Renal cortex interstitium (tissue), 15 donors: ENCODE measurements around the gene CAB39. TPM values are rescaled to one million over a fixed set of nuclear protein-coding genes. Genes with fewer than 3 reads are reported as not detected.

Experiments
- DNase-seq, 11 donors: peaks; one replicate each; pipeline ENCODE4 v3.0.0-alpha.2; 2013; ENCODE audit warnings: low read depth in 9 of 11, low spot score in 4 of 11; ENCODE audit errors: extremely low read depth in 1 of 11
- long read RNA-seq, 16 experiments: transcript quantifications; one replicate each; lab custom pipeline, GENCODE V29; 2026
- polyA plus RNA-seq, 3 donors: library from polyadenylated mRNA; unstranded; fragments of 120-200 nt; gene quantifications; one replicate each; pipeline ENCODE4 v1.2.1, GENCODE V29; 2013; ENCODE audit not compliant: insufficient read length in 3 of 3

The CAB39 gene
- polyA plus RNA-seq = 10 to 100 TPM; 82.4 to 93.4 (median 88.2) TPM
- long read RNA-seq, donor 1, transcript CAB39-201 (9 exons, 3,826 nt) = major isoform, 6 of 80 reads
- long read RNA-seq, donor 1, partial matches to known transcripts = 72 of 80 reads
- long read RNA-seq, donor 1, other reads (novel, unspliced or antisense) = 0 of 80 reads
- long read RNA-seq, donor 2, transcript CAB39-201 (9 exons, 3,826 nt) = major isoform, 9 of 75 reads
- long read RNA-seq, donor 2, partial matches to known transcripts = 65 of 75 reads
- long read RNA-seq, donor 2, other reads (novel, unspliced or antisense) = 0 of 75 reads
- long read RNA-seq, donor 3, transcript CAB39-201 (9 exons, 3,826 nt) = major isoform, 6 of 22 reads
- long read RNA-seq, donor 3, partial matches to known transcripts = 13 of 22 reads
- long read RNA-seq, donor 3, other reads (novel, unspliced or antisense) = 0 of 22 reads
- long read RNA-seq, donor 4, transcript CAB39-201 (9 exons, 3,826 nt) = major isoform, 7 of 9 reads
- long read RNA-seq, donor 4, partial matches to known transcripts = 0 of 9 reads
- long read RNA-seq, donor 4, other reads (novel, unspliced or antisense) = 0 of 9 reads
- long read RNA-seq, donor 5 = 0 reads
- long read RNA-seq, donor 6, partial matches to known transcripts = 0 of 7 reads
- long read RNA-seq, donor 6, other reads (novel, unspliced or antisense) = 0 of 7 reads
- long read RNA-seq, donor 7, partial matches to known transcripts = 108 of 110 reads
- long read RNA-seq, donor 7, other reads (novel, unspliced or antisense) = 0 of 110 reads
- long read RNA-seq, donor 8, transcript CAB39-201 (9 exons, 3,826 nt) = major isoform, 7 of 31 reads
- long read RNA-seq, donor 8, partial matches to known transcripts = 20 of 31 reads
- long read RNA-seq, donor 8, other reads (novel, unspliced or antisense) = 0 of 31 reads
- long read RNA-seq, donor 9, partial matches to known transcripts = 0 of 2 reads
- long read RNA-seq, donor 9, other reads (novel, unspliced or antisense) = 0 of 2 reads
- long read RNA-seq, donor 10, partial matches to known transcripts = 27 of 32 reads
- long read RNA-seq, donor 10, other reads (novel, unspliced or antisense) = 0 of 32 reads
- long read RNA-seq, donor 11, transcript CAB39-201 (9 exons, 3,826 nt) = major isoform, 7 of 29 reads
- long read RNA-seq, donor 11, transcript CAB39-206 (2 exons, 561 nt) = minor isoform, 5 of 29 reads
- long read RNA-seq, donor 11, partial matches to known transcripts = 17 of 29 reads
- long read RNA-seq, donor 11, other reads (novel, unspliced or antisense) = 0 of 29 reads
- long read RNA-seq, donor 12, partial matches to known transcripts = 0 of 7 reads
- long read RNA-seq, donor 12, other reads (novel, unspliced or antisense) = 0 of 7 reads
- long read RNA-seq, donor 13, transcript CAB39-201 (9 exons, 3,826 nt) = major isoform, 15 of 231 reads
- long read RNA-seq, donor 13, partial matches to known transcripts = 213 of 231 reads
- long read RNA-seq, donor 13, other reads (novel, unspliced or antisense) = 0 of 231 reads
- long read RNA-seq, donor 14, transcript CAB39-201 (9 exons, 3,826 nt) = major isoform, 7 of 102 reads
- long read RNA-seq, donor 14, partial matches to known transcripts = 95 of 102 reads
- long read RNA-seq, donor 14, other reads (novel, unspliced or antisense) = 0 of 102 reads
- long read RNA-seq, donor 15, partial matches to known transcripts = 29 of 30 reads
- long read RNA-seq, donor 15, other reads (novel, unspliced or antisense) = 0 of 30 reads
- long read RNA-seq, donor 16, transcript CAB39-201 (9 exons, 3,826 nt) = major isoform, 13 of 30 reads
- long read RNA-seq, donor 16, partial matches to known transcripts = 8 of 30 reads
- long read RNA-seq, donor 16, other reads (novel, unspliced or antisense) = 5 of 30 reads

GRCh38 chr2:230712443-230713330 lies at the start of gene CAB39:
Gene CAB39 (plus strand): TSS chr2:230712842. CDS start chr2:230760002, 47,160 bp downstream.
- peak; percentile 71 to 89 (median 86) for DNase-seq

DNA sequence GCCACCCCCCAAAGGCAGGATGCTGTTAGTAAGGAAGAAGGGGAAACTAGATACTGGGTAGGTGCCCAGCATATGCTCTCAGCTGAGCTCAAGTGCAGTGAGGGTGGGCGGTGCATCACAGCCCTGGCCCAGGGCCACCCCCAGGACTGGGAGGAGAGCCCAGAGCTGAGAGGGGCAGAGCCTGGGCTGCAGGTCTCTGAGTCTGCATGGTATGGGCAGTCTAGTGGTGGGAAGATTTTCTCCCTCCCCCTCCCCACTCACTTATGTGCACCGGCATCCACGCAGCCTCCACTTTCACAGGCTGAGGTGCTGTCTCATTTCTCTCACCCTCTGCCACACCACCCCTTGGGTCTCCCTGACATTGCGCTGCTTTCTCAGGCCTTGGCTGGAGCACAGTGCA lies 48.5 kb upstream of the CAB39 start:
- no peak for DNase-seq

DNA sequence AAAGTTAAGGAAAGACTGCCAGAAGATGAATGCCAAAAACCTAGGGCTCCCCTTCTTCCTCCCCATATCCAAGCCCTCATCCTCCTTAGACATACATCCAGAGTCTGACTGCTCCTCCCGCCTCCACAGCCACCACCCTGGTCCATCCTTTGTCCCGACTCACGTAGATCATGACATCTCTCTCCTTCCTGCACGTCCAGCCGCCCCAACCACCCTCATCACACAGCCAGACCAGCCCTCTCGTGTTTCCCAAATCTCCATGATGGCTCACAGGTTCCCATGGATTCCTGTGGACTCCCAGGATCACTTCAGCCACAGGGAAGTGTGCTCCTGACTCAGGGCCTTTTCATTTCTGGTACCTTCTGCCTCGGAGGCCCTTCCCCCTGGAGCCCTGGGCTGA lies 47.8 kb upstream of the CAB39 start:
- no peak for DNase-seq

DNA sequence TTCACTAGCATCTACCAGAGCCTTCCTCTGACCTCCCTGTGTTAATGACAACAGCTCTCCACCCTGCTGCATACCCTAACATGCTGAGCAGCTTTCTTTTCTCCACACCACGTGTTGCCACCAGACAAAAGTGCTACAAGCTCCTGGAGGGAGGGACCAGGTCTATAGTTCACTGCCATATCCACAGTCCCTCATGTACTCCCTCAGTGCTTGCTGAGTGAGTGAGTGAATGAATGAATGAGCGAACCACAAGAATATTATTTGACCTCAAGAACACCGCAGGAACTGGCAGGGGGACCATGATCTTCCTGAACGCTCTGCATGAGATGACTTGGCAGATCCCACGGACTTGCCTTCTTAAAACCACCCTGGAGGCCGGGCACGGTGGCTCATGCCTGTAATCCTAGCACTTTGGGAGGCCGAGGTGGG lies 47.4 kb upstream of the CAB39 start:
- no peak for DNase-seq

GRCh38 chr2:230666446-230666845 lies 46.2 kb upstream of the CAB39 start:
- no peak for DNase-seq

DNA sequence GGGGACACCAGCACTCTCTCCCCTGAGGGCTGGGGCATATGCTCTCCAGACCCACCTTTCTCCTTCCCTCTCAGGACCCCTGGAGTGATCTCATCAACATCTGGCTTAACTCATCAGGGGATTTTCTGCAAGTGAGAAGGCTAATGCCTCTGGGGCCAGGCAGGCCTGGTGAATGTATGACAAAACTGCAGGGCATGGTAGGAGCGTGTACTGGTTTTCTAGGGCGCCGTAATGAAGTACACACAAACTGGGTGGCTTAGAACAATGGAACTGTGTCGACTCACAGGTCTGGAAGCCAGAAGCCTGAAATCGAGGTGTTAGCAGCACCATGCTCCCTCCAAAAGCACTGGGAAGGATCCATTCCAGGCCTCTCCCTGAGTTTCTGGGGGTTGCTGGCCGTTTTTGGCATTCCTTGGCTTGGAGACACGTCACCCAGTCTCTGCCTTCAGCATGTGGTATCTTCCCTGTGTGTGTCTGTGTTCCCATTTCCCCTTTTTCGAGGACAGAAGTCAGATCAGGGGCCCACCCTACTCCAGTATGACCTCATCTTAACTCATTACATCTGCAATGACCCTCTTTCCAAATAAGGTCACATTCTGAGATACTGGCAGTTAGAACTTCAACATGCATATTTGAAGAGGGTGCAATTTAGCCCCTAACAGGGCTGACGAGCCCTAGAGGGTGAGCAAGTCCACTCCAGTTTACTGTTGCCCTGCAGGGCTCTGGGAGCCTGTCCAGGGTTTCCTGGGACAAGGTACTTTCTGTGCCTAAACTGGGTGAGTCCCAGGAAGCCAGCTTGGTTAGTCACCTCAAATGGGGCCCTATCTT lies 45.5 kb upstream of the CAB39 start:
- DNase-seq = no peak

- DNase-seq = peak in 2 of 11 donors; percentile 26 to 41
These were observed 44.3 kb upstream of the CAB39 start for GRCh38 chr2:230668184-230668938.

DNA sequence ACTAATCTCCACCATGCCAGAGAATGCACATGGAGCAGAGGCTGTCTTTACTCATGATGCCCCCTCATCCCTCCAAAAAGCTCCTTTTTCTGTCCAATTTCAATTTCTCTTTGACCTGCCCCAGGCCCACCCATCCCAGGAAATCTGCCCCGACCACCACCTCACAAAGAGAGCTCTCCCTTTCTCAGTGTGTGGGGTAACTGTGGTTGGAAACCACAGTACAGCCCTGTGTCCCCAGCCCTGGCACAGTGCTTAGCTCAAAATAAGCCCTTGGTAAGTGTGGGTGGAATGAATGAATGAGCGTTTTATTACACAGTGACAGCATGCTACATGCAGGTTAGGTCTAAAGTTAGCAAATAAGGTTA lies 43.7 kb upstream of the CAB39 start:
- DNase-seq = no peak

- DNase-seq = no peak
These were observed 43.2 kb upstream of the CAB39 start for GRCh38 chr2:230669386-230669950.

DNA sequence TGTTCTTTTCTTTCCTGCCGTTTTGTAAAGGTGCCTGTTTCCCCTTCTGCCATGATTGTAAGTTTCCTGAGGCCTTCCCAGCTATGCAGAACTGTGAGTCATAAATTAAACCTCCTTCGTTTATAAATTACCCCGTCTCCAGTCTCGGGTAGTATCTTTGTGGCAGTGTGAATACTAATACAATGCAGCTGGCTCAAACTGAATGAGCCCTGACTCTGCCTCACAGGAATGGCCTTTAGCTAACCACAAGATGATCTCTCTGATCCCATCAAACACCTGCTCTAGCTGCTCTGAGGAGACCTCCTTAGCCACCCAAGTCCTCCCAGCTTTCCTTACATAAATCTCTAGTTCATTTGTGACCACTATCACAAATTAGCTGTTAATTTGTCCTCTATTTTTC lies 41.5 kb upstream of the CAB39 start:
- DNase-seq = no peak

DNA sequence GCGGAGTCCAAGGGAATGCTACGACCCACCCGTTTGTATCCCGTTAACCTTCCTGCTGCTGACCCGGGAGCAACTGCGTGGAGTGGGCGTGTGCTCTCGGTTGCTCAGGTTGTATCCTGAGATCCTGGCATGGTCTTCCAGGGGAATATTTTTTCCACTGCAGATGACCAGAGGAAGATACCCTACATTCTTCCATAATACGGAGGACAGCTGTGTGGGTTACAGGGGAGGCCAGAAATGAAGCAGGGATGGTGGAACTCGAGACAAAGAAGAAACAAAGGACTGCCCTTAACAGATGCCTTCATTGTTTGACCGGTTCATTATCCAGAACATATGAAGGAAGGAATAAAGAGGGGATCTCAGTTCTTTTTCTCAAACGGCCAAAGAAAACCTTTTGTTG lies 39.8 kb upstream of the CAB39 start:
- DNase-seq = no peak

GRCh38 chr2:230674401-230674800 lies 38.2 kb upstream of the CAB39 start:
- DNase-seq = no peak

DNA sequence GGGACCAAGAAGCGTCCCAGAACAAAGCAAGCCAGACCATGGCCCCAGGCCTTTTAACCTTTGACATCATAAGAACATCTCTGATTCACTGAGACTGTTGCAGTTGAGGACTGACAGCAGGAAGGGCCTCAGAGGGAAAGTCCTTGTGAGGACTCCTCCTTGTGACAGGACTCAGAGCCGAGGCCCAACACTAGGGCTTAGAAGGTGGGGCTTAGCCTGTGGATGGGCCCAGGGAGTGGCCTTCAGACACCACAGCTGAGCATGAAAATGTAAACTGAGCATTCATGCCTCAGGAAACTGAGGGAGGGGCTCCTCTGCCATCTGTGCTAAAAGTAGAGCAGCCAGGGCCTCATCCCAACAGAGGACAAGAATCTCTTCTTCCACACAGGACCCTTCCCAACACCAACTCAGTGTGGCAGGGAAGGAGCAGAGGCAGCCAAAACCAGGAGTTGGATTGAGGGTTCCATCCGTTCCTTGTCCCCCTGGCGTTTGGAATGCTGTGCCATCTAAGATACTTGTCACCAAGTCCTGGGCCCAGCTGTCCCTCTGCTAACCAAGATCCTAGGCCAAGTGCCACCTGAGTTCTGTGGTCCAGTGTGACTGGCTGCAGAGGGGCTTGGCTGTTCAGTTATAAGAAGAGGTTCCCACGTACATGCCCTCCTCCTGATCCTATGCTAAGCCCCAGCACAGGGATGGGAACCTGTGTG lies 37.5 kb upstream of the CAB39 start:
- DNase-seq = no peak

DNA sequence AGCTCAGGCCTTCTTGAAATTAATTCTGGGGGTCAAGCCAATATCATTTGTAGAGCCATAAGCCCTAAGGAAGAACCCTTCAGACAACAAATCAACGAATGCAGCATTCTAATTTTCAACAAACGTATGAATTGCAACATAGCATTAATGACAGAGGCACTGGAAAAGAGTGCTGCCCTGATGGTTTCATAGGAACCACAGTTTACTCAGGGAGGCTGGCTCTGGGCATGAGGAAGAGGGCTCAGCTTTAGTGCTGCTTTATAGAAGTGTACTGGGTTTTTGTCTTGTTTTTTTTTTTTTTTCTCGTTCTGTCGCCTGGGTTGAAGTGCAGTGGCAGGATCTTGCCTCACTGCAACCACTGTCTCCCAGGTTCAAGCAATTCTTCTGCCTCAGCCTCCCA lies 36.1 kb upstream of the CAB39 start:
- no peak for DNase-seq
